ENCODE data around the gene MRPL14.

DNA sequence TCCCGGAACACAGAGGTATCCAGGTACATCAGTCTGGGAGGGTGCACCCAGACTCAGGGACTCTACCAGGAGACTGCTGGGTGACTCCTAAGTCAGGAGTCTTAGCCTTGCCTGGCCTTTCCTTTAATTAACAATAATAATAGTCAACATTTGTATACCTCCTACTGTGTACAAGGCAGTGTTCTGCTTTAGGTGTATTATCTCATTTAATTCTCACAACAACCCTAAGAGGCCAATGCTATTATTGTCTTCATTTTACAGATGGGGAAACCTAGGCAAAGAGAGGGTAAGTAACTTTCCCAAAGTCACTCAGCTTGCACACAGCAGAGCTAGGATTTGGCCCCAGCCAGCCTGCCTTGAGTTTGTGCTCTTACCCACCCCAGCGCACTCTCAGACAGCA is 39.6 kb downstream of the MRPL14 start:
- TF ChIP-seq POLR2A (IDR thresholded peaks at IDR 0.05) (no peak), EP300 (IDR thresholded peaks at IDR 0.05) (no peak)

Data from tibial nerve (tissue), 3 donors.